NOMO-1 (cell line): ENCODE data around the gene TIGD2.

Experiments
- DNase-seq, 2 experiments: peaks; one replicate each; lab custom pipeline; 2025; ENCODE audit not compliant: unreplicated experiment in 2 of 2; lab: John Stamatoyannopoulos, UW

Gene TIGD2

GRCh38 chr4:89110986-89111832 lies at the start of gene TIGD2:
Gene TIGD2 (plus strand): TSS chr4:89111533. CDS start chr4:89112975, 1,442 bp downstream.
- DNase-seq: peak; percentile 80 to 92

GRCh38 chr4:89064848-89065247 lies 46.5 kb upstream of the TIGD2 start:
- no peak for DNase-seq

GRCh38 chr4:89067417-89067816 lies 43.9 kb upstream of the TIGD2 start:
- no peak for DNase-seq

GRCh38 chr4:89069481-89069880 lies 41.9 kb upstream of the TIGD2 start:
- no peak for DNase-seq

- DNase-seq: no peak
These were observed 41.3 kb upstream of the TIGD2 start for GRCh38 chr4:89070041-89070440.

- no peak for DNase-seq
These were observed 40.0 kb upstream of the TIGD2 start for GRCh38 chr4:89071311-89071710.

- no peak for DNase-seq
These were observed 38.4 kb upstream of the TIGD2 start for GRCh38 chr4:89072921-89073320.

GRCh38 chr4:89077761-89078160 lies 33.6 kb upstream of the TIGD2 start:
- no peak for DNase-seq

- DNase-seq: no peak
These were observed 33.0 kb upstream of the TIGD2 start for GRCh38 chr4:89078300-89078699.

GRCh38 chr4:89099034-89099433 lies 12.3 kb upstream of the TIGD2 start:
- no peak for DNase-seq

- DNase-seq: no peak
These were observed 11.9 kb upstream of the TIGD2 start for GRCh38 chr4:89099471-89099870.

GRCh38 chr4:89100853-89101252 lies 10.5 kb upstream of the TIGD2 start:
- no peak for DNase-seq

- DNase-seq: no peak
These were observed 9.8 kb upstream of the TIGD2 start for GRCh38 chr4:89101256-89102161.

GRCh38 chr4:89105726-89106125 lies 5.6 kb upstream of the TIGD2 start:
- DNase-seq: no peak

GRCh38 chr4:89108091-89108490 lies 3.2 kb upstream of the TIGD2 start:
- no peak for DNase-seq

- DNase-seq: no peak
These were observed 1.3 kb upstream of the TIGD2 start for GRCh38 chr4:89109841-89110540.

GRCh38 chr4:89110541-89110985 lies 770 bp upstream of the TIGD2 start:
- DNase-seq: no peak

- DNase-seq: peak in 1 of 2 experiments; percentile 28
These were observed 665 bp downstream of the TIGD2 start for GRCh38 chr4:89111833-89112563.

GRCh38 chr4:89113415-89113814 lies 2.1 kb downstream of the TIGD2 start:
- no peak for DNase-seq

- no peak for DNase-seq
These were observed 2.8 kb downstream of the TIGD2 start for GRCh38 chr4:89114100-89114499.
